Thoracic aorta (tissue), 2 donors: ENCODE data around the gene C1orf174. TPM values are rescaled to one million over a fixed set of nuclear protein-coding genes. Genes with fewer than 3 reads are reported as not detected.

Experiments
- ATAC-seq: fragments of 150-250 bp; one replicate; pipeline ENCODE4 v1.8.0; 2017; ENCODE audit warnings: low read depth; ENCODE audit not compliant: insufficient number of reproducible peaks, low FRiP score
- DNase-seq: peaks from one replicate; pipeline ENCODE4 v3.0.0-alpha.2; 2020; ENCODE audit warnings: low spot score
- H3K27ac ChIP-seq, 2 donors: fragments of 200-600 bp; sonication (generic); 1 replicate in 1 of 2; 2 replicates in 1 of 2; pipeline ENCODE4 v1.5.1; 2016; ENCODE audit warnings: mild to moderate bottlenecking in 2 of 2, moderate library complexity in 2 of 2
- H3K27me3 ChIP-seq: fragments of 200-600 bp; sonication (generic); replicated peaks from 2 replicates; pipeline ENCODE4 v1.6.0; 2016; ENCODE audit warnings: mild to moderate bottlenecking; ENCODE audit not compliant: insufficient read depth
- H3K36me3 ChIP-seq: fragments of 200-600 bp; sonication (generic); one replicate; pipeline ENCODE4 v1.5.1; 2016
- H3K4me1 ChIP-seq, 2 donors: fragments of 200-600 bp; sonication (generic); 1 replicate in 1 of 2; 2 replicates in 1 of 2; pipeline versions ENCODE4 v1.5.1 to v1.6.0; 2016; ENCODE audit warnings: low read depth in 2 of 2, mild to moderate bottlenecking in 1 of 2; ENCODE audit not compliant: control insufficient read depth in 1 of 2
- H3K4me3 ChIP-seq: fragments of 200-600 bp; sonication (generic); 2 replicates; pipeline ENCODE4 v1.5.1; 2016; ENCODE audit warnings: mild to moderate bottlenecking
- H3K9me3 ChIP-seq: fragments of 200-600 bp; sonication (generic); 2 replicates; pipeline ENCODE4 v1.5.1; 2016
- total RNA-seq, 2 donors: library from RNA; depleted of rRNA; stranded (reverse); fragments of >200 nt; gene quantifications; one replicate each; pipeline versions ENCODE4 v1.1.0 to v1.2.3, GENCODE V29; 2016
- TF ChIP-seq, protein P1 (sequence below): fragments of 200-600 bp; sonication (generic); IDR thresholded peaks from one replicate; pipeline ENCODE4 v1.5.1; 2019; ENCODE audit warnings: antibody characterized with exemption

Gene C1orf174
- total RNA-seq, 2 donors from 2014 or later = 15.3 to 19.0 TPM

DNA sequence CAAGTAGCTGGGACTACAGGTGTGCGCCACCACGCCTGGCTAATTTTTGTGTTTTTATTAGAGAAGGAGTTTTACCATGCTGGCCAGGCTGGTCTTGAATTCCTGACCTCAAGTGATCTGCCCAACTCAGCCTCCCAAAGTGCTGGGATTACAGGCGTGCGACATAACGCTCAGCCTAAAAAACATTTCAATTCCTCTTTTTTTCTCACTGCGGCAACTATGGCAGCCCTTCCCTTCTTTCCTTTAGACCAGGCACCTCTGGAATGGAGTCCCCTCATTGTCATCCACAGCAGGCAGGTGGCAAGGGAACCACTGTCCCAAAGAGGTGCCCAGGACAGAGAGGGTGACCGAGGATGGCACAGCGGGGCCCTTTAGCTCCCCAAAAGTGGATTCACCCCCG lies 57.2 kb downstream of the C1orf174 start:
- no peak for DNase-seq
- no peak for ATAC-seq
- Histone ChIP-seq H3K9me3 (no peaks in the 10 kb centered on the region), H3K4me1 (no peaks in the 10 kb centered on the region), H3K36me3 (peaks cover 45% of the 10 kb centered on the region), H3K27ac (no peak overlapping the region), H3K27me3 (no peaks in the 10 kb centered on the region), H3K4me3 (no peak overlapping the region)
- TF ChIP-seq, protein P1, sequence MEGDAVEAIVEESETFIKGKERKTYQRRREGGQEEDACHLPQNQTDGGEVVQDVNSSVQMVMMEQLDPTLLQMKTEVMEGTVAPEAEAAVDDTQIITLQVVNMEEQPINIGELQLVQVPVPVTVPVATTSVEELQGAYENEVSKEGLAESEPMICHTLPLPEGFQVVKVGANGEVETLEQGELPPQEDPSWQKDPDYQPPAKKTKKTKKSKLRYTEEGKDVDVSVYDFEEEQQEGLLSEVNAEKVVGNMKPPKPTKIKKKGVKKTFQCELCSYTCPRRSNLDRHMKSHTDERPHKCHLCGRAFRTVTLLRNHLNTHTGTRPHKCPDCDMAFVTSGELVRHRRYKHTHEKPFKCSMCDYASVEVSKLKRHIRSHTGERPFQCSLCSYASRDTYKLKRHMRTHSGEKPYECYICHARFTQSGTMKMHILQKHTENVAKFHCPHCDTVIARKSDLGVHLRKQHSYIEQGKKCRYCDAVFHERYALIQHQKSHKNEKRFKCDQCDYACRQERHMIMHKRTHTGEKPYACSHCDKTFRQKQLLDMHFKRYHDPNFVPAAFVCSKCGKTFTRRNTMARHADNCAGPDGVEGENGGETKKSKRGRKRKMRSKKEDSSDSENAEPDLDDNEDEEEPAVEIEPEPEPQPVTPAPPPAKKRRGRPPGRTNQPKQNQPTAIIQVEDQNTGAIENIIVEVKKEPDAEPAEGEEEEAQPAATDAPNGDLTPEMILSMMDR = no peak

DNA sequence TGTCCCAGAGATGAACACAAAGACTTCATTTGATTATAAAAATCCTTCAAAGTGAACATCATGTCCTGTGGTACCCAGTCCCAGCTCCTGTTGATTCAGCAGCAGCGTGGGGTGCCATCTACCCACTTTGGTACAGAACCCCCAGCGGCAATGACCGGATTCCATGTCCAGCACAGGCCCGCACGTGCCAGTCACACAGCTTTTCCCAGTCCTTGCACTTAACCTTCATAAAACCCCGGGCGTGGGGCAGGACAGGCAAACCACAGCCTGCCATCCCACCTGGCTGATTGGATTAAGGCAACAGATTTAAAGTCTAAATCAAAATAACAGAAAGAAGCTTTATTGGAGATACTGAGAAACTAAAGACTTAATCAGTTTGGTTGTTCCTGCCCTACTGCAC lies 58.6 kb downstream of the C1orf174 start:
- H3K36me3 ChIP-seq = peaks cover 48% of the 10 kb centered on the region
- DNase-seq = no peak

More for the DNA sequence above, 58.6 kb downstream of the C1orf174 start:
- no peak overlapping the region for H3K27ac ChIP-seq
- H3K4me1 ChIP-seq = no peaks in the 10 kb centered on the region
- TF ChIP-seq, protein P1 = no peak
- no peaks in the 10 kb centered on the region for H3K27me3 ChIP-seq
- H3K9me3 ChIP-seq = no peaks in the 10 kb centered on the region
- no peak for ATAC-seq
- H3K4me3 ChIP-seq = no peak overlapping the region

Other genes with a start within 250 kb of the C1orf174 start
- not detected for gene TP73, start 247.8 kb downstream of the C1orf174 start, total RNA-seq
- gene CCDC27, start 147.8 kb downstream of the C1orf174 start, total RNA-seq = not detected
- 1 to 10 TPM; 2.6 to 4.6 TPM for gene SMIM1, start 127.5 kb downstream of the C1orf174 start, total RNA-seq
- gene LRRC47, start 103.8 kb downstream of the C1orf174 start, total RNA-seq = 10 to 100 TPM; 36.0 to 38.2 TPM
- gene CEP104, start 43.1 kb downstream of the C1orf174 start, total RNA-seq = 10 to 100 TPM; 27.3 to 59.2 TPM
- gene DFFB, start 42.8 kb downstream of the C1orf174 start, total RNA-seq = 10 to 100 TPM in 1 of 2 donors, 1 to 10 TPM in 1; 7.8 to 20.2 TPM